ES-I3 (cell line): ENCODE measurements around the gene ARTN.

Experiments
- H3K36me3 ChIP-seq: 2 replicates; pipeline ENCODE4 v1.6.1; 2013; ENCODE audit warnings: mild to moderate bottlenecking, low read length, control low read depth, moderate library complexity; ENCODE audit not compliant: insufficient read depth
- H3K4me1 ChIP-seq: 2 replicates; pipeline ENCODE4 v1.6.1; 2013; ENCODE audit warnings: mild to moderate bottlenecking, control low read depth, low read length; ENCODE audit not compliant: insufficient read depth
- H3K9ac ChIP-seq: 2 replicates; pipeline ENCODE4 v1.6.1; 2013; ENCODE audit warnings: low read depth, mild to moderate bottlenecking, low read length, moderate library complexity
- H3K9me3 ChIP-seq: 2 replicates; pipeline ENCODE4 v1.6.1; 2013; ENCODE audit warnings: mild to moderate bottlenecking, low read length, moderate library complexity; ENCODE audit not compliant: control insufficient read depth, insufficient read depth

Gene ARTN

DNA sequence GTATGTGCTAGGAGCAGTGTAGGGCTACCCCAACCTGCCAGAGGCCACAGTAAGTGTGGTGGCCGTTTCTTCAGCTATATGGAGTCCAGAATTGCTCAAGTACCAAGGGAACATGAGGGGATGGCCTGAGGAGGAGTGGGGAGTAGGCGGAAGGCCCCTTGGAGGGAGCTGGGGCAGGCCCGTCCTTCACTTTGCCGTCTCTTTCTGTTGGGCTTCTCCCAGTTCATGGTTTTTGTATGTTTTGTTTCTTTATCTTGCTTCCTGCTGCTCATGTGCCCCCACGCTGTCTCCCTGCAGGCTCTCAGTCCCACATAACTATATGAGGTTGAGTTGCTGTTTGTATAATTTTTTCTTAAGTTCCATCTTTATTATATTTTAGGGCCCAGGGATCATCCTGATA, 30.3 kb downstream of the ARTN start:
- H3K36me3 ChIP-seq: no peaks in the 10 kb centered on the region
- H3K9ac ChIP-seq: no peak overlapping the region
- H3K9me3 ChIP-seq: no peaks in the 10 kb centered on the region
- no peaks in the 10 kb centered on the region for H3K4me1 ChIP-seq

DNA sequence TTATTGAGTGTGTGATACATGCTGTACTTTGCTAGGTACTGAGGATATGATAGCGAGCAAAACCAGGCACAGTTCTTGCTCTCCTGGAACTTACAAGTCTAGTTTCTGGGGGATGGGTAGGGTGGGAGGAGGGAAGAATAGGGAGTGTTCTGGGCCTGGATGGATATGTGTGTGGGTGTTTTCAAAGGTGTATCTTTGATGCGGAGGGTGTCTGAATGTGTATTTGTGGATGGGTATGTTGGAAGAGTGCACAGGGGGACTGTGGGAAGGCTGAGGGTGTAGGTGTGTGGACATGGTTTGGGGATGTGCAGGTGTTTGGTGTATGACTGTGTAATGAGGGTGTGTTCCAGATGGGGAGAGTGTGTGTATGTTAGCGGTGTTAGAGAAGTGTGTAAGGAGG, 31.7 kb downstream of the ARTN start:
- Histone ChIP-seq H3K9ac (no peak overlapping the region), H3K4me1 (no peaks in the 10 kb centered on the region), H3K9me3 (no peaks in the 10 kb centered on the region), H3K36me3 (no peaks in the 10 kb centered on the region)

DNA sequence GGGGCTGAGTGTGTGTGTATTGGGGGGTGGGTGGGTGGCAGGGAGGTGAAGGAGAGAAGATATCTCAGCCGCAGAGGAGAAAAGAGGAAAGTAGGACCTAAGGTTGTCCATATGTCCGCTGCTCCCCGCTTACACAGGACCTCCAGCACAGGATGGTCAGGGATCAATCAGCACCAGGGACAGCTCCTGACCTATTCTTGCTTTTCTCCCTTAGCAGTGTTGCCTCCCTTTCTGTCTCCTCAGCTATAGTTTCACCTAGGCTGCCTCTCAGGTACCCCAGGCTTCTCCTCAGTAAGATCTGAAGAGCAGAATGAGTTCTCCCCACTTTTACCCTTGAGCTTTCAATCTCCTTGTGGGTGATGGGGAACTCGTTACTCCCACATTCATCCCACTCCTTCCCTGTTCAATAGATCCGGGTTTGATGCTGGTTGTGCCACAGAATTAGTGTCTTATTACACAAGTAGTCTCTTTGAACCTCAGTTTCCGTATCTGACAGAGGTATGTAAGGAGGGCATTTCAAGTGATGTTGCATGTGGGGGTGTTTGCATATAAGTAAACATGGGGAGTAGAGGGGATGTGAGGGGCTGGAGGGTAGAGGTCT, 34.8 kb downstream of the ARTN start:
- Histone ChIP-seq H3K9ac (no peak overlapping the region), H3K36me3 (no peaks in the 10 kb centered on the region), H3K9me3 (no peaks in the 10 kb centered on the region), H3K4me1 (no peaks in the 10 kb centered on the region)

DNA sequence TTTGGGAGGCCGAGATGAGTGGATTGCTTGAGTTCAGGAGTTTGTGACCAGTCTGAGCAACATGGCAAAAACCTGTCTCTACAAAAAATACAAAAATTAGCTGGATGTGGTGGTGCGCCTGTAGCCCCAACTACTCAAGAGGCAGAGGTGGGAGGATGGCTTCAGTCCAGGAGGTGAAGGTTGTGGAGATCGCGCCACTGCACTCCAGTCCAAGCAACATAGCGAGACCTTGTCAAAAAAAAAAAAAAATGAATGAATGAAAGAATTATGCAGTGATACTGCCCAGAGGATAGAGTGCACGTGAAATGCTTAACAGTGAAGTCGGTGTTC, 35.8 kb downstream of the ARTN start:
- no peaks in the 10 kb centered on the region for H3K36me3 ChIP-seq

DNA sequence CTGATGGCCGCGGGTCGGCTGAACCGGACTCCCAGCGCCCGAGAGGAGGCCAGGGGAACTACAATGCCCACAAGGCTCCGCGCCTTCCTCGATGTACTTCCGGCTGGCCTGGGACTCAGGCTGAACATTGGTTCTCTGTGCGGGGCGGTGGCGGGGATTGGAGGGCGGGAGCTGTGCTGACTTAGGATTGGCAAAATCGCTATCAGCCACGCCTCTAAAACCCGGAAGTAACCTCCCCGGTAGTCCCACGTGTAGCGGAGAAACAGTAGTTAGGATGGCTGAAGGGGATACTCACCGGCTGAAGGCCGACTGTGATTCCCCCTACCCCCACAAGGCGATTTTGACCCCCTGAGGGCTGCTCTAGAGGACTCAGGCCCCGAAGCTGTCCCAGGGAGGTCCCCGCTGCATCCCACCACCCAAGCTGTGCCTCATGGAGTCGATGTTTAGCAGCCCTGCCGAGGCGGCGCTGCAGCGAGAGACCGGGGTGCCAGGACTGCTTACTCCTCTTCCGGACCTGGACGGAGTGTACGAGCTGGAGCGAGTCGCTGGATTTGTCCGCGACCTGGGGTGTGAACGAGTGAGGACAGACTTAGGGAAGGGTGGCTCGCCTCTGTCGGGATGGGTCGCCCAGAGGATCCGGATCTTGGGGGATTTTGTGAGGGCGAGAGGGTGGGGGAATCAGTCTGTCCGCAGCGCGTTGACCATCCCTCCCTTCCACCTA, 36.3 kb downstream of the ARTN start, which contains the start of gene DPH2:
TSS of gene DPH2 (plus strand) at position 265 of the 721 bp plus-strand sequence. CDS start at position 431, 166 bp downstream.
- Histone ChIP-seq H3K4me1 (no peaks in the 10 kb centered on the region), H3K9me3 (no peaks in the 10 kb centered on the region), H3K36me3 (no peaks in the 10 kb centered on the region), H3K9ac (peak within 1 kb of the TSS; percentile 85)

More for the DNA sequence above, 35.8 kb downstream of the ARTN start:
- H3K9me3 ChIP-seq: no peaks in the 10 kb centered on the region
- H3K9ac ChIP-seq: peak overlapping the region; percentile 34; the same call in 1 of the 2 replicates
- H3K4me1 ChIP-seq: no peaks in the 10 kb centered on the region

DNA sequence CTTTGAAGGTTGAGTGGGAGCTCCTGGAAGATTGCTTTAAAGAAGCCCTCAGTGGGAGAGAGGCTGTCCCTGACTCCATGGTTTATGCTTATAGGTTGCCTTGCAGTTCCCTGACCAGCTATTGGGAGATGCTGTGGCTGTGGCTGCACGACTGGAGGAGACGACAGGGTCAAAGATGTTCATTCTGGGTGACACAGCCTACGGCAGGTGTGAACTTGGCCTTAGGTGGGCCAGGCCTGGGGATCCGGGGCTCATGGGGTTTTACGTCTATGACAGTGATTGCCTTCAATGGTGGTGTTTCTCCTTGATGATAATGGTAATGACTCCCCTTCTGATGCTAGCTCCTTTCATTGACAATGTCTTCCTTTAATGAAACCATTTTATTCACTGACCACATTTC, 36.9 kb downstream of the ARTN start:
- no peaks in the 10 kb centered on the region for H3K36me3 ChIP-seq
- H3K9ac ChIP-seq: peak overlapping the region; percentile 85
- H3K9me3 ChIP-seq: no peaks in the 10 kb centered on the region
- H3K4me1 ChIP-seq: no peaks in the 10 kb centered on the region

DNA sequence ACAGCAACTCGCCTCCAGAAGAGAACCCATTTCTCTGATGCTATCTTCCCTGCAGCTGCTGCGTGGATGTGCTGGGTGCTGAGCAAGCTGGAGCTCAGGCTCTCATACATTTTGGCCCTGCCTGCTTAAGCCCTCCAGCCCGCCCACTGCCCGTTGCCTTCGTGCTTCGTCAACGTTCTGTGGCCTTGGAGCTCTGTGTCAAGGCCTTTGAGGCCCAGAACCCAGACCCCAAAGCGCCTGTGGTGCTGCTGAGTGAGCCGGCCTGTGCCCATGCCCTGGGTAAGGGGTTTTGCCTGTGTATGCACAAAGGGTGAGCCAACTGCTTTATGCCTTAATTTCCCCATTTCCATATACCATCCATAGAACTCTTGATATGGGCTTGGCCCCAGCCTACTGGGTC, 37.3 kb downstream of the ARTN start:
- H3K4me1 ChIP-seq: peaks cover 2% of the 10 kb centered on the region; the same call in 1 of the 2 replicates
- H3K9ac ChIP-seq: no peak overlapping the region
- no peaks in the 10 kb centered on the region for H3K36me3 ChIP-seq

DNA sequence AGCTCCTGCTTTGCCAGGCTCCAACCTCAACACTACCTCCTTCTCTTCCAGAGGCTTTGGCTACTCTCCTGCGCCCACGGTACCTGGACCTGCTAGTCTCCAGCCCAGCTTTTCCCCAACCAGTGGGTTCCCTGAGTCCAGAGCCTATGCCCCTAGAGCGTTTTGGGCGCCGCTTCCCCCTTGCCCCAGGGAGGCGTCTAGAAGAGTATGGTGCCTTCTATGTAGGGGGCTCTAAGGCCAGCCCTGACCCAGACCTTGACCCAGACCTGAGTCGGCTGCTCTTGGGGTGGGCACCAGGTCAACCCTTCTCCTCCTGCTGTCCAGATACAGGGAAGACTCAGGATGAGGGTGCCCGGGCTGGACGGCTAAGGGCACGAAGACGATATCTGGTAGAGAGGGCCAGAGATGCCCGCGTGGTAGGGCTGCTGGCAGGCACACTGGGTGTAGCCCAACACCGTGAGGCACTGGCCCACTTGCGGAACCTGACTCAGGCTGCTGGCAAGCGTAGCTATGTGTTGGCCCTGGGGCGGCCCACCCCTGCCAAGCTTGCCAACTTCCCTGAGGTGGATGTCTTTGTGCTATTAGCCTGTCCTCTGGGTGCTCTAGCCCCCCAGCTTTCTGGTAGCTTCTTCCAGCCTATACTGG, 37.9 kb downstream of the ARTN start:
- H3K9me3 ChIP-seq: no peaks in the 10 kb centered on the region
- H3K4me1 ChIP-seq: peaks cover 3% of the 10 kb centered on the region; the same call in 1 of the 2 replicates
- H3K9ac ChIP-seq: no peak overlapping the region
- H3K36me3 ChIP-seq: peaks cover 2% of the 10 kb centered on the region; the same call in 1 of the 2 replicates

More for the DNA sequence above, 37.3 kb downstream of the ARTN start:
- no peaks in the 10 kb centered on the region for H3K9me3 ChIP-seq

DNA sequence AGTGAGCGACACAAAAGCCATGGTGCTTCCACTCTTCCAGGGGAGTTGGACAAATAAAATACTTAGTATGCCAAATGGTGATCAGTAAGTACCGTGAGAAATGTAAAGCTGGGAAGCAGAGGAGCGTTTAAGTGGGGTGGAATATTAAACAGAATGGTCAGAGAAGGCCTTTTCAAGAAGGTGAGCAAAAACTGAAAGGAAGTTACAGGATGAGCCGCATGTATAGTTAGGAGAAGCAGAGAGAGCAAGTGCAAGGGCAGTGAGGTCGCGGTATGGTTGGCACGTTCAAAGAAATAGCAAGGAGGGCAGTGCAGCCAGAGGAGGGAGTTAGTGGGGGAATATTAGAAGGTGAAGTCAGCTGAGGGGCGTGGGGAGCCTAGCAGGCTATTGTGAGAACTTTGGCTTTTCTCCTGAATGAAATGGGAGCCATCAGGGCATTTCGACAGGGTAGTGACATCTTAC, 40.4 kb downstream of the ARTN start:
- H3K9me3 ChIP-seq: no peaks in the 10 kb centered on the region
- peaks cover 13% of the 10 kb centered on the region for H3K36me3 ChIP-seq
- peak overlapping the region; percentile 72 for H3K9ac ChIP-seq
- peaks cover 6% of the 10 kb centered on the region for H3K4me1 ChIP-seq

DNA sequence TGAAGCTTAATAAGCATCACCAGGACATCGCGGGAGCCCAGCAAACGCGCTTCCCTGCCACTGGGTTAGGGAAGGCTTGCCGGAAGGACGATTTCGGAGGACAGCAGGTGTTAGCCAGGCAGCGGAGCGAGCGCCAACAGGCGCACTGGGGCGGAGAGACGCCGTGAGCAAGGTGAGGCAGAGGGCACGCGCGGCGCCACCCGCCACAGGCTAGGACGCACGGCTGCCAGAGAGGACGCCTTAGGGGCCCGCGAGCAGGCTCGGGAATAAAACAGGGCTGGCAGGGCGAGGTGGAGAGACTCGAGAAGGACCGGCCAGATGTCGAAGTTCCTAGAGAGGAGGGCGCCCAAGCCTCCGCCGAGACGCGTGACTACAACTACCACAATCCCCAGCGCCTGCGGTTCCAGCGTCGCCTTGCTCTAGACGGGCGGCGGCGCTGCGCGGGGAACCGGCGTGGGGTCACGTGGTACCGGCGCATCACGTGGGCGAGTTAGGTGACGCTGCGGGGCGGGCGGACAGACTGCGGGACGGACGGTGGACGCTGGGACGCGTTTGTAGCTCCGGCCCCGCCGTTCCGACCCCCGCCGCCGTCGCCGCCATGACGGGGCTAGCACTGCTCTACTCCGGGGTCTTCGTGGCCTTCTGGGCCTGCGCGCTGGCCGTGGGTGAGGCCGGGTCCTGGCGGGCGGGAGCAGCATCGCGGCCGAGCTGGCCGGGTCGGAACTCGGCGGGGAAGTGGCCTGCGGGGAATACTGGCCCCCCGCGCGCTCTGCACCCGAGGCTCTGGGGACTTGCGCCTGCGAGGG, 41.0 kb downstream of the ARTN start, which contains the start of gene ATP6V0B:
TSS of gene ATP6V0B (plus strand) at position 518 of the 806 bp plus-strand sequence. CDS start at position 599, 81 bp downstream.
- peak within 1 kb of the TSS; percentile 72 for H3K9ac ChIP-seq
- H3K4me1 ChIP-seq: peaks cover 6% of the 10 kb centered on the region
- H3K9me3 ChIP-seq: no peaks in the 10 kb centered on the region
- H3K36me3 ChIP-seq: peaks cover 13% of the 10 kb centered on the region

DNA sequence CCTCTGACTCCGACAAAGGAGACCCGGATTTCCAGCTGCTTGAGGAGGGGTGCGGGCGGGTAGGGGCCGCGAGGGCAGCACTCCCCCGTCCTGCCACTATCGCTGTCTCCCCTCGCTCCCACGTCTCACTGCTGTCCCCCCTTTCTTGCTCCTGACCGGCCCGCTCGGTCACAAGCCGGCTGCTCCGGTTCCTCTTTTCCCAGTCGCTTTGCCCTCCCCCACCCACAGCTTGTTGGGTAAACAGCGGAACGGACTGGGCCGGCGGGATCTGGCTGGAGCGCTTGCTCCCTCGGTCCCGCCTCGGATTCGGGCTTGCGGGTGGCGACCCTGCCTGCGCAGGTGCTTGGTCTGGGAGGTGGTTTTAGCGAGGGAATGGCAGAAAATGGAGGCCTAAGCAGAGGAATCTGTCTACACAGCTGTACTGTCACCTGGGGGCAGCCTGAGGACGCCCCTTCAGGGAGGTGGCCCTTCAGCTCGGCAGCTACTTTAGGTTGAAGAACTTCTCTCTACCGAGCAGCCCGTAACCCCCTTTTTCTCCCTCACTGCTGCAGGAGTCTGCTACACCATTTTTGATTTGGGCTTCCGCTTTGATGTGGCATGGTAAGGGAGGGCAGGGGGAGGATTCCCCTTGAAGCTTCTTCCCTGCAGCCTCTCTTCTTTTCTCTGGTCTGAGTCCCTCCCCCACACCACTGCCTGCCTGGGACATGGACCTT, 41.8 kb downstream of the ARTN start:
- H3K4me1 ChIP-seq: peaks cover 10% of the 10 kb centered on the region
- H3K36me3 ChIP-seq: peaks cover 13% of the 10 kb centered on the region
- peak overlapping the region; percentile 72 for H3K9ac ChIP-seq
- H3K9me3 ChIP-seq: no peaks in the 10 kb centered on the region

DNA sequence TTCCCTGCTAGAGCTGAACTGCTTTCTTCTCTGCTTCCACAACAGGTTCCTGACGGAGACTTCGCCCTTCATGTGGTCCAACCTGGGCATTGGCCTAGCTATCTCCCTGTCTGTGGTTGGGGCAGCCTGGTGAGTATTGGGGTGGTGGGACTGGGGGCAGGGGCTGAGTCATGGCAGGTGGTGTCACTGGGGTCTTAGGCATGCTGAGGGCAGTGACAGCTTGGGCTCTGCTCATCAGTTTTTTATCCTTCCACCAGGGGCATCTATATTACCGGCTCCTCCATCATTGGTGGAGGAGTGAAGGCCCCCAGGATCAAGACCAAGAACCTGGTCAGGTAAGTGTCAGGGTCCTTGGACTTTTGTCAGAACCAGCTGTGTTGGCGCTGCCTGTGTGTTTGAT, 42.4 kb downstream of the ARTN start:
- Histone ChIP-seq H3K9me3 (no peaks in the 10 kb centered on the region), H3K36me3 (peaks cover 13% of the 10 kb centered on the region), H3K9ac (peak overlapping the region; percentile 72; the same call in 1 of the 2 replicates), H3K4me1 (peaks cover 12% of the 10 kb centered on the region)

DNA sequence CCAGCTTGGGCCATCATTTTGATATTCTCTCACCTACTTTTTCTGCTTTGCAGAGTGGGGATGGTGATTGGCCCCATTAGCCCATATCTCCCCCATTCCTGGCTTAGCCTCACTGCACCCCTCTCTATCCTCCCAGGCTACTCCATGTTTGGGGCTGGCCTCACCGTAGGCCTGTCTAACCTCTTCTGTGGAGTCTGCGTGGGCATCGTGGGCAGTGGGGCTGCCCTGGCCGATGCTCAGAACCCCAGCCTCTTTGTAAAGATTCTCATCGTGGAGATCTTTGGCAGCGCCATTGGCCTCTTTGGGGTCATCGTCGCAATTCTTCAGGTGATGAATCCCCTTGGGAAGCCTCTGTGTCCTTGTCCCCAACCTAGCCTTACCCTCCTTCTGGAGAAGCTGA, 43.3 kb downstream of the ARTN start:
- Histone ChIP-seq H3K9ac (no peak overlapping the region), H3K36me3 (peaks cover 13% of the 10 kb centered on the region), H3K9me3 (no peaks in the 10 kb centered on the region), H3K4me1 (peaks cover 12% of the 10 kb centered on the region)
